GM19035 (cell line): ENCODE measurements around the gene TNFSF15.
"Not testable (repeated sequence)": the region's sequence is repeated elsewhere in the genome, so short reads cannot be mapped to it uniquely, and the experiment has no call there.

Source experiments
- ATAC-seq: cut with Tn5 transposase; IDR thresholded peaks from one replicate; pipeline ENCODE4 v1.9.1; 2021; ENCODE audit not compliant: unreplicated experiment

TNFSF15 gene

DNA sequence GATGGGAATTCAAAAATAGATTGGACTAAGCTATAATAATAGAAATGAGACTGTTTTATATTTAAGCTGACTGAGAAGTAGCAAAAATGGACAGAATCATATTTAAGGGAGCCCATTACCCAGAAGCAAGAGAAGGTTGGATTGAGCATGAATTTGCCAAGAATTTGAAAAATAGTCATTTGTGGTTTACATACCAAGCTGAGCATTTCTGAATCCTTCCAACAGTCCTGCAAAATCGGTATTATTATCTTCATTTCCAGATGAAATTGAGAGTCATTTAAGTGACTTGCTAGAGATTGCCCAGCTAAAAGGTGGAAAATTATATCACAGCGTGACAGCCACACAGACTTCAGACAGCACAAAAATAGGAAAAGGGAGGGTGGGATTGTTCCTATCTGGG, 48.4 kb downstream of the TNFSF15 start:
- no peak for ATAC-seq

DNA sequence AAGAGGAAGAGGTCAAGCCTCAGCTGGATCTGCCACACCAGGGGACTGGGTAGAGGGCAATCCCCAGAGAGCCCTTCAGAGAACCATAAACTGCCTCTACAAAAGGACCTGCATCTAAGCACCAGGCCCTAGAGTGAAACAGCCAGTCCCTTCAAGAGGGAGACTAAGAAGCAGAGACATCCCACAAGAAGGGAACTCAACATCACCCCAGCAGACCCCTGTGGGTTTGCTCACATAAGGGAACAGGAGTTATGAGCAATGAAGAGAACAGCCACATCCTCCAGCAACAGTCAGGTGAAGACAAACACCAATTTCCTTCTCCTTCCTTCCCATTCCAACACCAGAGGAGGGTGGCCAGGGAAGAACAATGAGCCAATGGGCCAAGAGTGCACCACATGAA, 48.9 kb downstream of the TNFSF15 start:
- ATAC-seq, result no peak

DNA sequence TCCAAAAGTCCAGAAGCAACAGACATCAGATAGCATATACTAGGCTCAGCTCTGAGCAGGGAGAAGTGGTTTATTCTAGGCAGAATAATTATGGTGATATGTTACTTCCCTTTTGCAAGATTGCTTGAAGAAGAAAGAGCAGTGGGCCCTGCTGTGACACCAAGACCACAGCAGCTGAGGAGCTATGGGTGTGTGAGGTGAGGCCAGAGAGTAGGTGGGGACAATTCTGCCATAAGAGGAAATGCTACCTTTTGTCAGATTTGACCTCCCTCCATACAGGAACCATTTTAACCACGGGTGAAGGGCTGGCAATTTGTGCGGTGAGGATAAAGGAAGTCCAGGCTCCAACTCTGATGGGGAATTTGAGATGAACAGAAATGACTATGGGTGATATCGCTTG, 51.3 kb downstream of the TNFSF15 start:
- no peak for ATAC-seq

DNA sequence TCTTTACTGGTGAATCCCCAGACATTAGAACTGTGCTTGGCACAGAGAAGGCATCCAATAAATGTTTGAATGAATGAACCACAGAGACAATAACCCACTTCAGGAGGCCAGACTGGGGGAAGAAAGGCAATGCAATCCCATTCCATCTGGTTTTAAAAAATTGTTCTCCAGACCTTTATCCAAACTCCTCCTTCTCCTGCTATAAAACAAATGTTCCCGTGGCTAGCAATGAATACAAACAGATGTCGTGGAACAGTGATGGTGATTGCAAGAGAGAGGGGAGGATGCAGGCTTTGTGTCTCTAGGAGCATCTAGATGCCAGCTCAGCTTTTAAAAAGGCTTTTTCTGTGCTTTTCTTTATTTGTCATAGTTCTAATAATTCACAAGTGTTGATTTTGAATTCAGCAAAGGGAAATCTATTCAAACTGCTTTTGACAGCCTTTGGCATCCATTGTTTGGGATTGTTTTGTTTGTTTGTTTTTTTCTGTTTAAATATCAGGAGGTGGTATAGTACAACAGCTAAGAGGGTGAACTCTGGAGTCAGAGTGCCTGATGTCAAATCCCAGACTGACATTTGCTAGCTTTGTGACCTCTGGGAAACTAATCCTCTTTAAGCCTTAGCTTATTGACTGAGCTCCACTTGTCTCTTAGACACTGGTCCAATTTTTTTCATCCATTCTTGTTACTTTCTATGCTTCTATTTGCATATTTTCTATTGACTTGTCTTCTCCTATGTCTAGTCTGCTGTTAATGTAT, 59.1 kb downstream of the TNFSF15 start:
- ATAC-seq, result no peak

DNA sequence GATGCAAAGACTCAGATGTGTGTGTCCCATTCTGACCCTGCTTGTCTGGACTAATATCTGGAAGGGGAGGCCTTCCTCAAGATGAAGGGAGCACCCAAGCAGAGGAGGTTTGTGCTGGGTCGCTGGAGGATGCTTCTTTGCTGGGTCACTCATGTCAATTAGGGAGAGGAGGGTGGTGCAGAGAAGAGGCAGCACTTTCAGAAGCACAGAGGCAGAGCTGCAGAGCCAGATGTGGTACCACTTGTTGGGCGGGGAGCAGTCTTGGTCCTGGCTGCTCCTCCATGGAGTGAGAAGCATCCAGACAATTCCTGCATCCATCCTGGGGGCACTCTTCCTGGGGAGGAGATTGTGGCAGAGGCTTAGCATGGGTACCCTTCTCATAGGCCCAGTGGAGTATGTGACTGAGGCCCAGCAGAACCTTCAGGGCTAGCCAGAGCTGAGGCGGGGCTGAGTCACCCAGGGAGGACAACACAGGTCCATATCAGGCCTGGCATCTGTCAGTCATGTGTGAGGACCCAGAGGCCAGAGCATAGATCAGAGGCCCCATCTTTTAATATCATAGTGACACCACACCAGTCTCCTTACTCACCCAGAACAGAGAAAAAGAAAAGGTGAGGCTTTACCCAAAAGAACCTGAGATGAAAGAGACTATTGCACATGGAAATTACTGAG, 59.8 kb downstream of the TNFSF15 start:
- ATAC-seq, result no peak

DNA sequence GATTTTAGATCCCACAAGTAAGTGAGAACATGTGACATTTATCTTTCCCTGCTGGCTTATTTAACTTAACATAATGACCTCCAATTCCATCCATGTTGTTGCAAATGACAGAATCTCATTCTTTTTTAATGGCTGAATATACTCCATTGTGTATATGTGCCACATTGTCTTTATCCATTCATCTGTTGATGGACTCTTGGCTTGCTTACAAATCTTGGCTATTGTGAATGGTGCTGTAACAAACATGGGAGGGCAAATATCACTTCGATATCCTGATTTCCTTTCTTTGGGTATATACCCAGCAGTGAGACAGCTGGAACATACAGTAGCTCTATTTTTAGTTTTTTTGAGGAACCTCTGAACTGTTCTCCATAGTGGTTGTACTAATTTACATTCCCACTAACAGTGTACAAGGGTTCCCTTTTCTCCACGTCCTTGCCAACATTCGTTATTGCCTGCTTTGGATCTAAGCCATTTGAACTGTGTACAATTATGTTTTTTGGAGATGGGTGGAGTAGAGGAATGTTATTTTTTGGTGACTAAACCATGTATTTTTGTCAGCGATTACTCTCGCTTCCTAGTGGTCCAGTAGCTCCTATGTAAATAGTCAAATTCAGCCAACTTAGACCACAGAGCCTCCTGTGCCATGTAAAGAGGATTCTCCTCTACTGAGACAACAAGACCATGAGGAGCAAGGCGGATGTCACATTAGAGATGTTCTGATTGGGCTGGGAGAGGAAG, 60.6 kb downstream of the TNFSF15 start:
- ATAC-seq, result no peak

DNA sequence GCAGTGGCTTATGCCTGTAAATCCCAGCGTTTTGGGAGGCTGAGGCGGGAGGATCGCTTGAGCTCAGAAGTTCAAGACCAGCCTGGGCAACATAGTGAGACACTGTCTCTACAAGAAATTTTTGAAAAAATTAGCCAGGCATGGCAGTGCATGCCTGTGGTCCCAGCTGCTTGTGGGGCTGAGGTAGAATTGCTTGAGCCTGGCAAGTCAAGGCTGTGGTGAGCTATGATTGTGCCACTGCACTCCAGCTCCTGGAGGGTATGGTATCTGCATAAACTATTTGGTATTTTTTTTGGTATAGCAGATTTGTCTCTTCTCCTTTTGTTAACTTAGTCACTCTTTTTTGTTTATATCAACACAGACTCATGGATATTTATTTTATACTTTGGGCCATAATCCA, 62.4 kb downstream of the TNFSF15 start:
- ATAC-seq, result no peak

DNA sequence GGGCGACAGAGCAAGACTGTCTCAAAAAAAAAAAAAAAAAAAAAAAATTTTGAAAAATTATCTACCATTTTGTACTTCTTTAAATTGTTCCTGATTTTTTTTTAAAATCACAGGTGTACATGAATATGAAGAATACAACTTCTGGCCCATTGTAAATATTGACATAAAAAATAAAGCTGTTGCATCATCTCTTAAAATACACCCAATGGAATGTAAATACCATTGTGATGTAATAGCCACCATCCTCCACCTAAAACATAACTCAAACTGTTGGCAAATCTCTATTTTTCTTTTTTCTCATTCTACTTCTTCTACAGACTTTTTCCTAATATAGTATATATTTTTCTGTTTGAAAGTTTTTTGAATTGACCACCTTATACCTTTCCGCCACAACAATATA, 62.9 kb downstream of the TNFSF15 start:
- no peak for ATAC-seq

DNA sequence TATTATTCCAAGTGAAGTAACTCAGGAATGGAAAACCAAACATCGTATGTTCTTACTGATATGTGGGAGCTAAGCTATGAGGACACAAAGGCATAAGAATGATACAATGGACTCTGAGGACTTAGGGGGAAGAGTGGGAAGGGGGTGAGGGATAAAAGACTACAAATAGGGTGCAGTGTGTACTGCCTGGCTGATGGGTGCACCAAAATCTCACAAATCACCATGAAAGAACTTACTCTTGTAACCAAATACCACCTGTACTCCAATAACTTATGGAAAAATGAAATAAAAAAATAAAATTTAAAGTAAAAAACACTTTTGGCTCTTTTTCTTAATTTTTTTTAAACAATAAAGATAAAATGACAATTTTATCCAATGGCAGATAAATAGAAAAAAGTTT, 64.3 kb downstream of the TNFSF15 start:
- ATAC-seq, result not testable (repeated sequence)

DNA sequence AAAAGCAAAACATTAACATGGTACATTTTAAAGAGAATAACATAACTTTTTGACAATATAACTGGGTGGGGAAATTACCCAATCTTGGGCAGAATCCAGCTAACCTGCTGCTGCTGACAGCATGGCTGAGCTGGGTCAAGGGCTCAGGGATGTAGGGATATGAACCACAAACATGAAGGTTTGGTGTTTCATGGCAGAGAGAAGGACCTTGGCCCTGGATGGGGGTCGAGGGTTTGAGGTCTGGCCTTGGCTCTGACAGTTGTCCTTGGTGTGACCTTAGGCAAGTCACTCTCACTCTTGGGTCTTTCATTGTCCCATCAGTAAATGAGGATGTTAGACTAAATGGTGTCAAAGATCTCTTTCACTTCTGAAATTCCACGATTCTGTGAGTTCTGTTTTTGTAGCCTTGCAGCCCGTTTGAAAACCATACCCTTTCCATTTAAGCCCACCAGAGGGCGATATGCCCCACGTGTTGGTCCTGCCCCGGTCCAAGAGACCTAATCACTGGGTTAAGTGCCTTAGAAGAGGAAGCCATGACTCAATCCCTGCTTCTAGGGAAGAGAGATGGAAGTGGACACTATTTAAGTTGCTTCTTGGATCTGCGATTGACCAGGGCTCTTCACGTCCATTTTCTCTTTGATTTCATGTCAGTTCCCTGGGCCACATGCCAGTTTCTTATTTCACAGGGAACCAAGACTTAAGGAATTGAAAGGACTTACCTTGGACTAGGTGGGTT, 67.1 kb downstream of the TNFSF15 start:
- no peak for ATAC-seq

DNA sequence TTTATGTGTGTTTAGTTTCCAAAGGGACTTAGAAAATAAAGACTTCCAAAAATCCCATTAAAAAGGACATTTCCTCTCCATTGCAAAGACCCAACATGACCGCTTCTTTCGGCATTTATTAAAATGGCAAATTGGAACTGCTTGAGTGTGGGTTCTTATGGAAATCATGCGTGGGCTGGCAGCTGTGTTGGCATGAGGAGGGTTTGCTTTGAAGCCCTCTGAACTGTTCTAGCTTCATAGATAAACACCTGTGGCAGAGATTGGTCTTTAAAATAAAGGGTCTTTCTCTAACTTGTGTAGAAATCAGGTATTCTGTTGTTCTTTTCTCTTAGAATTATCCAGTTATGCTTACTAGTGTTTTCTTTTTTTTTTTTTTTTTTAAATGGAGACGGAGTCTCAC, 68.0 kb downstream of the TNFSF15 start:
- no peak for ATAC-seq

DNA sequence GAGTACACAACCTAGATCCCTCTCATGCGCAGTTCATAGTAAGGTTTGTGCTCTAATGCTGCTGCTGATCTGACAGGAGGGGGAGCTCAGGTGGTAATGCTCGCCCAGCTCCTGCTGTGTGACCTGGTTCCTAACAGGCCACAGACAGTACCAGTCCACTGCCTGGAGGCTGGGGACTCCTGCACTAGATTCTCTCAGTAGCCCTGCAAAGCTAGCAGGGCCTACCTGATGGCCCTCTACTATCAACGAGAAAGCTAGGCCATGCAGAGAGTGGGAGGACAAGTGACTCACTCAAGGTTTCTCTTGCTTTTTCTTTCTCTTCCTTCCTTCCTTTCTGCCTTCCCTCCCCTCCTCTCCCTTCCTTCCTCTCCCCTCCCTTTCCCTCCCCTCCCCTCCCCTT, 68.7 kb downstream of the TNFSF15 start:
- no peak for ATAC-seq

DNA sequence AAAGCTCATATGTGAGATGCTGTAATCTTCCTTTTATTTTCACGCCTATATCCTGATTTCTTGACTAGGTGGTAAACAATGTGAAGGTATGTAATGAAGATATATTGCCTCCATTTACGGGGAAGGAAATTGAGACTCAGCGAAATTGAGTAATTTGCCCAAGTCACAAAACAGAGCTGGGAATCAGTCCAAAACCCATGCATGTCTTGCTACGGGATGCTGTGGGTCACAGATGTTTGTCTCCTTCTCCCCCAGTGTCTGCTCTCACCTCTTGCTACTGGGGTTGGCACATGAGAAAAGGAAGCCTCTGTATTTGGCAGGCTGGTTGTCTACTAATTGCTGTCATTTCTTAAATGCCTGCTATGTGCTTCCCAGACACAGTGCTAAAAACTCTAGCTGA, 70.1 kb downstream of the TNFSF15 start:
- no peak for ATAC-seq

DNA sequence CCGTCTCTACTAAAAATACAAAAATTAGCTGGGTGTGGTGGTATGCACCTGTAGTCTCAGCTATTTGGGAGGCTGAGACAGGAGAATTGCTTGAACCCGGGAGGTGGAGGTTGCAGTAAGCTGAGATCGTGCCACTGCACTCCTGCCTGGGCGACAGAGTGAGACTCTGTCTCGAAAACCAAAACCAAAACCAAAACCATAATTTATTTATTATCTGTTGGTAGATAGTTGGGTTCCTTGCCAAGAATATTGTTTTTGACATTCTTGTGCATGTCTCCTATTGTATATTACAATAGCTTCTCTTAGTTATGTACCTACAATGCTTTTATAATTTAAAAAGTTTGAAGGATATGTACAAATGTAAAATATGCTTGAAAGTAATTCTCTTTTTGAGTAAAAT, 70.7 kb downstream of the TNFSF15 start:
- ATAC-seq, result not testable (repeated sequence)
